ENCODE results near the gene FHOD3.

FHOD3 gene

DNA sequence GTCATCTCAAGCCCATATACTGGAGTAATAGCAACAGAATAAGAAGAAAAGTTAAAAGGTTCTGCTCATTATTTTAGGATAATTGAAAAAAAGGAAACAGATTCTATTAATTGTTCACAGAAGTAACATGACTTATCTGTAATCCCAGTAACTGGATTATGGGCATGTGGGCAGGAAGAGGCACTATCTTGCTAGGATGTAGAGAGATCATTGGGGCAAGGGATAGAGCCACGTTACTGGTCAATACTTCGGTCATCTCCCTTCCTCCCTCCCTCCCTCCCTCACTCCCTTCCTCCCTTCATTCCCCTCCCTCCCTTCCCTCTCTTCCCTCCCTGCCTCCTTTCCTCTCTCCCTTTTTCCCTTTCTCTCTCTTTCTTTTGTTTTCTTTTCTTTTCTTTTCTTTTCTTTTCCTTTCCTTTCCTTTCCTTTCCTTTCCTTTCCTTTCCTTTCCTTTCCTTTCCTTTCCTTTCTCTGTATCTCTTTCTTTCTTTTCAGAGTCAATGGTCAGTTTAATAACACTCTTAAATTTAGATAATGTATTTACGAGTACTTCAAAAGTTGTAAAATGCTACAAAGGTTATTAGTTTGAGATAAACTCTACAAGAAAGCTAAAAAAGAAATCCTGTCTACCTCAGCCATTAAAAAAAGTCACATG lies 82.8 kb downstream of the FHOD3 start:
- Histone ChIP-seq H3K9me2 (replicated peaks; ENCODE audit: low read depth, low read length) (no peaks in the 10 kb centered on the region), H3K27me3 (ENCODE audit: insufficient read depth, low read length, poor library complexity, severe bottlenecking) (no peaks in the 10 kb centered on the region), H3K4me2 (ENCODE audit: low read depth, low read length, poor library complexity, severe bottlenecking) (no peak overlapping the region), H3K4me1 (ENCODE audit: insufficient read depth, low read length, poor library complexity, severe bottlenecking) (no peaks in the 10 kb centered on the region), H2AFZ (ENCODE audit: low read length) (no peak overlapping the region), H3F3A (ENCODE audit: low read depth) (no peaks in the 10 kb centered on the region), H3K9me3 (ENCODE audit: insufficient read depth, low read depth, low read length) (no peaks in the 10 kb centered on the region), H3K4me3 (ENCODE audit: low read length, poor library complexity, severe bottlenecking) (no peak overlapping the region), H3K9ac (ENCODE audit: low read depth, low read length, poor library complexity, severe bottlenecking) (no peak overlapping the region), H3K36me3 (ENCODE audit: insufficient read depth, low read length) (no peaks in the 10 kb centered on the region), H4K20me1 (ENCODE audit: insufficient read depth, low read length, poor library complexity, severe bottlenecking) (no peaks in the 10 kb centered on the region), H3K79me2 (ENCODE audit: insufficient read depth, low read length) (no peaks in the 10 kb centered on the region)
- TF ChIP-seq, protein P1, sequence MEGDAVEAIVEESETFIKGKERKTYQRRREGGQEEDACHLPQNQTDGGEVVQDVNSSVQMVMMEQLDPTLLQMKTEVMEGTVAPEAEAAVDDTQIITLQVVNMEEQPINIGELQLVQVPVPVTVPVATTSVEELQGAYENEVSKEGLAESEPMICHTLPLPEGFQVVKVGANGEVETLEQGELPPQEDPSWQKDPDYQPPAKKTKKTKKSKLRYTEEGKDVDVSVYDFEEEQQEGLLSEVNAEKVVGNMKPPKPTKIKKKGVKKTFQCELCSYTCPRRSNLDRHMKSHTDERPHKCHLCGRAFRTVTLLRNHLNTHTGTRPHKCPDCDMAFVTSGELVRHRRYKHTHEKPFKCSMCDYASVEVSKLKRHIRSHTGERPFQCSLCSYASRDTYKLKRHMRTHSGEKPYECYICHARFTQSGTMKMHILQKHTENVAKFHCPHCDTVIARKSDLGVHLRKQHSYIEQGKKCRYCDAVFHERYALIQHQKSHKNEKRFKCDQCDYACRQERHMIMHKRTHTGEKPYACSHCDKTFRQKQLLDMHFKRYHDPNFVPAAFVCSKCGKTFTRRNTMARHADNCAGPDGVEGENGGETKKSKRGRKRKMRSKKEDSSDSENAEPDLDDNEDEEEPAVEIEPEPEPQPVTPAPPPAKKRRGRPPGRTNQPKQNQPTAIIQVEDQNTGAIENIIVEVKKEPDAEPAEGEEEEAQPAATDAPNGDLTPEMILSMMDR (conservative IDR thresholded peaks at IDR 0.05; ENCODE audit: low read length), result no peak
- TF ChIP-seq EZH2phosphoT487 (IDR thresholded peaks at IDR 0.05; ENCODE audit: borderline replicate concordance), result no peak

DNA sequence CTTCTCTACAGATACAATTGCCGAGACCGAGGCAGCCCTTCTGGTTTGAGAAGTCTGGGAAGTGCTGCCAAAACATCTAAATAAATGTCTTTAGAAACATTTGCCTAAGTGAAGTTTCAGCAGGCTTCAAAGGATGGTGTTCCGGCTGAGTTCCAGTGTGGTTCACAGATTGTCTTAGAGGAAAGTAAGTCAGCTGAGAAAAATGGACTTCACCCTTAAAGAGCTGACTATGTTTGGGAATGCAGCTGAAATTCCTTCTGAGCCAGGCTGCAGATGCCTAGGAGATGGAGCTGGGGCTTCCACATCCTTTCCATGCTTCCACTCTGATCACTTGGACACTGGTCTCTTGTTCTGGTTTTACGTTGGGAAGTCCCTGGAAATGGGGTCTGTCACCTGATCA lies 83.6 kb downstream of the FHOD3 start:
- no peaks in the 10 kb centered on the region for H3K9me2 ChIP-seq (replicated peaks; ENCODE audit: low read depth, low read length)
- H3K4me3 ChIP-seq (ENCODE audit: low read length, poor library complexity, severe bottlenecking), result no peak overlapping the region
- H2AFZ ChIP-seq (ENCODE audit: low read length), result no peak overlapping the region
- H3K9ac ChIP-seq (ENCODE audit: low read depth, low read length, poor library complexity, severe bottlenecking), result no peak overlapping the region
- no peaks in the 10 kb centered on the region for H3K27me3 ChIP-seq (ENCODE audit: insufficient read depth, low read length, poor library complexity, severe bottlenecking)
- TF ChIP-seq EZH2phosphoT487 (IDR thresholded peaks at IDR 0.05; ENCODE audit: borderline replicate concordance), result no peak
- TF ChIP-seq, protein P1 (conservative IDR thresholded peaks at IDR 0.05; ENCODE audit: low read length), result no peak
- H4K20me1 ChIP-seq (ENCODE audit: insufficient read depth, low read length, poor library complexity, severe bottlenecking), result no peaks in the 10 kb centered on the region
- no peak overlapping the region for H3K4me2 ChIP-seq (ENCODE audit: low read depth, low read length, poor library complexity, severe bottlenecking)
- H3K4me1 ChIP-seq (ENCODE audit: insufficient read depth, low read length, poor library complexity, severe bottlenecking), result no peaks in the 10 kb centered on the region
- H3K36me3 ChIP-seq (ENCODE audit: insufficient read depth, low read length), result no peaks in the 10 kb centered on the region
- H3K9me3 ChIP-seq (ENCODE audit: insufficient read depth, low read depth, low read length), result no peaks in the 10 kb centered on the region
- no peaks in the 10 kb centered on the region for H3K79me2 ChIP-seq (ENCODE audit: insufficient read depth, low read length)
- H3F3A ChIP-seq (ENCODE audit: low read depth), result no peaks in the 10 kb centered on the region

DNA sequence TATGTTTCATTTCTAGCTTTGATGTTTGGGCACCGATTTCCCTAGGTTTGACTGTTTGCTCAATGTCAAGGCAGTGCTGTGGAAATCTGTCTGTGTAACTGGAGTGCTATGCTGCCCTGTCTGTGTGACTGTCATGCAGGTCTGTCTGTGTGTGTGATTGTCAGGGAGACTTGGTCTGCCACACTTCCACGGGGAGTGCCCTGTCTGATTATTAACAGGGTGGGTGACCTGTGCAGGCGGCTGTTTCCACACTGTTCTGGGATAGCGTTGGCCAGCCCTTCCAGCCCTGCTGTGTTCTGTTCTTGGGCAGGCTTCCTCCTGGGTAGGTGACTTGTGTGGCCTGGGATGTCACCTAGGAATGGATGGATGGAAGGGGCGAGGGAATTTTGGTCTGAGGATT lies 85.3 kb downstream of the FHOD3 start:
- Histone ChIP-seq H3K9ac (ENCODE audit: low read depth, low read length, poor library complexity, severe bottlenecking) (no peak overlapping the region), H3K4me2 (ENCODE audit: low read depth, low read length, poor library complexity, severe bottlenecking) (no peak overlapping the region), H3K9me3 (ENCODE audit: insufficient read depth, low read depth, low read length) (no peaks in the 10 kb centered on the region), H2AFZ (ENCODE audit: low read length) (no peak overlapping the region; the same call in 1 of the 2 replicates), H3K36me3 (ENCODE audit: insufficient read depth, low read length) (no peaks in the 10 kb centered on the region), H4K20me1 (ENCODE audit: insufficient read depth, low read length, poor library complexity, severe bottlenecking) (no peaks in the 10 kb centered on the region), H3K4me1 (ENCODE audit: insufficient read depth, low read length, poor library complexity, severe bottlenecking) (no peaks in the 10 kb centered on the region), H3K9me2 (replicated peaks; ENCODE audit: low read depth, low read length) (no peaks in the 10 kb centered on the region), H3K4me3 (ENCODE audit: low read length, poor library complexity, severe bottlenecking) (no peak overlapping the region), H3K27me3 (ENCODE audit: insufficient read depth, low read length, poor library complexity, severe bottlenecking) (no peaks in the 10 kb centered on the region), H3F3A (ENCODE audit: low read depth) (no peaks in the 10 kb centered on the region), H3K79me2 (ENCODE audit: insufficient read depth, low read length) (no peaks in the 10 kb centered on the region)
- TF ChIP-seq EZH2phosphoT487 (IDR thresholded peaks at IDR 0.05; ENCODE audit: borderline replicate concordance), result no peak
- TF ChIP-seq, protein P1 (conservative IDR thresholded peaks at IDR 0.05; ENCODE audit: low read length), result no peak
